Activated naive CD4-positive, alpha-beta T cell treated with anti-CD3 and anti-CD28 coated beads for 36 hours (primary cell): ENCODE results near the gene ADAM11. TPM values are rescaled to one million over a fixed set of nuclear protein-coding genes. Genes with fewer than 3 reads are reported as not detected.

Source experiments
- CTCF ChIA-PET: fragments of 350-600 bp; sonication (Branson Sonifier 250); formaldehyde crosslinking; loops from one replicate; lab custom pipeline; 2021; ENCODE audit warnings: antibody characterized with exemption; lab: Charles Lee
- DNase-seq: peaks from one replicate; pipeline ENCODE4 v3.0.0-alpha.2; 2020
- H3K27ac Mint-ChIP-seq: one replicate; pipeline ENCODE4 v1.8.0; 2021; ENCODE audit warnings: mild to moderate bottlenecking, mixed read lengths
- H3K27me3 Mint-ChIP-seq: one replicate; pipeline ENCODE4 v1.8.0; 2021; ENCODE audit warnings: low read depth, mixed read lengths
- H3K36me3 Mint-ChIP-seq: one replicate; pipeline ENCODE4 v1.8.0; 2021; ENCODE audit warnings: low read depth, mixed read lengths
- H3K4me1 Mint-ChIP-seq: one replicate; pipeline ENCODE4 v1.8.0; 2021; ENCODE audit warnings: low read depth, mixed read lengths
- H3K4me3 Mint-ChIP-seq: one replicate; pipeline ENCODE4 v1.8.0; 2021; ENCODE audit warnings: mild to moderate bottlenecking, moderate library complexity, mixed read lengths
- H3K9me3 Mint-ChIP-seq: one replicate; pipeline ENCODE4 v1.8.0; 2021; ENCODE audit warnings: mixed read lengths
- intact Hi-C: fragments of 100-400 bp; cut with micrococcal nuclease; formaldehyde crosslinking; loops from one replicate; pipeline ENCODE4 v1.15.1; 2023
- total RNA-seq, 2 experiments: library from RNA; stranded (reverse); gene quantifications; one replicate each; pipeline ENCODE4 v1.2.3, GENCODE V29; 2021

The ADAM11 gene
- total RNA-seq, 2 experiments from 2014 or later, result 0.17 to 0.57 TPM

GRCh38 chr17:44793885-44794842 is 35.4 kb downstream of the ADAM11 start:
- Mint-ChIP-seq H3K4me1 (peaks cover 4% of the 10 kb centered on the region), H3K36me3 (no peaks in the 10 kb centered on the region), H3K27me3 (peaks cover 3% of the 10 kb centered on the region), H3K27ac (no peak overlapping the region), H3K9me3 (no peaks in the 10 kb centered on the region), H3K4me3 (no peak overlapping the region)
- intact Hi-C loops, result no loop called here
- CTCF ChIA-PET, result interaction anchor here (1.0 to 1.2 kb wide), 3 partner anchors 15 to 19 kb away, joined by 3 to 4 read pairs (median 3); no protein-coding TSS in a partner anchor
- DNase-seq, result no peak

- intact Hi-C loops, result no loop called here
- CTCF ChIA-PET, result interaction anchor here (1.0 to 1.2 kb wide), 3 partner anchors 15 to 19 kb away, joined by 3 to 4 read pairs (median 3); no protein-coding TSS in a partner anchor
- H3K4me3 Mint-ChIP-seq, result no peak overlapping the region
- H3K27ac Mint-ChIP-seq, result no peak overlapping the region
- H3K36me3 Mint-ChIP-seq, result no peaks in the 10 kb centered on the region
- H3K4me1 Mint-ChIP-seq, result peaks cover 4% of the 10 kb centered on the region
- DNase-seq, result no peak
- H3K27me3 Mint-ChIP-seq, result peaks cover 3% of the 10 kb centered on the region
- no peaks in the 10 kb centered on the region for H3K9me3 Mint-ChIP-seq
These were observed 36.1 kb downstream of the ADAM11 start for GRCh38 chr17:44794851-44795413.

- peaks cover 3% of the 10 kb centered on the region for H3K27me3 Mint-ChIP-seq
- H3K9me3 Mint-ChIP-seq, result no peaks in the 10 kb centered on the region
- no peak overlapping the region for H3K27ac Mint-ChIP-seq
- CTCF ChIA-PET, result interaction anchor here (1.2 kb wide), 2 partner anchors 16 to 20 kb away, joined by 3 to 4 read pairs; no protein-coding TSS in a partner anchor
- no peak for DNase-seq
- H3K4me3 Mint-ChIP-seq, result no peak overlapping the region
- H3K36me3 Mint-ChIP-seq, result no peaks in the 10 kb centered on the region
- intact Hi-C loops, result no loop called here
- peaks cover 4% of the 10 kb centered on the region for H3K4me1 Mint-ChIP-seq
These were observed 36.6 kb downstream of the ADAM11 start for GRCh38 chr17:44795421-44795820.

GRCh38 chr17:44795928-44796327 is 37.1 kb downstream of the ADAM11 start:
- no peak for DNase-seq
- Mint-ChIP-seq H3K9me3 (no peaks in the 10 kb centered on the region), H3K36me3 (no peaks in the 10 kb centered on the region), H3K27ac (no peak overlapping the region), H3K27me3 (peaks cover 3% of the 10 kb centered on the region), H3K4me3 (no peak overlapping the region), H3K4me1 (peaks cover 4% of the 10 kb centered on the region)
- CTCF ChIA-PET, result no interaction called here
- intact Hi-C loops, result no loop called here

- no peak overlapping the region for H3K27ac Mint-ChIP-seq
- CTCF ChIA-PET, result no interaction called here
- no peaks in the 10 kb centered on the region for H3K36me3 Mint-ChIP-seq
- no peak overlapping the region for H3K4me3 Mint-ChIP-seq
- H3K27me3 Mint-ChIP-seq, result peaks cover 3% of the 10 kb centered on the region
- intact Hi-C loops, result no loop called here
- no peak for DNase-seq
- no peaks in the 10 kb centered on the region for H3K9me3 Mint-ChIP-seq
- peaks cover 4% of the 10 kb centered on the region for H3K4me1 Mint-ChIP-seq
These were observed 37.9 kb downstream of the ADAM11 start for GRCh38 chr17:44796731-44797130.

- CTCF ChIA-PET, result no interaction called here
- intact Hi-C loops, result no loop called here
These were observed 39.0 kb downstream of the ADAM11 start for GRCh38 chr17:44797802-44798201.

GRCh38 chr17:44798356-44798755 is 39.6 kb downstream of the ADAM11 start:
- Mint-ChIP-seq H3K9me3 (no peaks in the 10 kb centered on the region), H3K4me1 (peaks cover 4% of the 10 kb centered on the region), H3K27me3 (peaks cover 3% of the 10 kb centered on the region), H3K4me3 (no peak overlapping the region), H3K27ac (no peak overlapping the region), H3K36me3 (no peaks in the 10 kb centered on the region)
- DNase-seq, result no peak
- intact Hi-C loops, result no loop called here
- CTCF ChIA-PET, result no interaction called here

More at GRCh38 chr17:44797802-44798201, 39.0 kb downstream of the ADAM11 start:
- Mint-ChIP-seq H3K27ac (no peak overlapping the region), H3K36me3 (no peaks in the 10 kb centered on the region), H3K27me3 (peaks cover 3% of the 10 kb centered on the region), H3K4me1 (peaks cover 4% of the 10 kb centered on the region), H3K4me3 (no peak overlapping the region), H3K9me3 (no peaks in the 10 kb centered on the region)
- DNase-seq, result no peak

- no peak overlapping the region for H3K27ac Mint-ChIP-seq
- no peak overlapping the region for H3K4me3 Mint-ChIP-seq
- CTCF ChIA-PET, result interaction anchor here (1.4 kb wide), 1 partner anchor 23 kb away, joined by 4 read pairs; no protein-coding TSS in a partner anchor
- no peaks in the 10 kb centered on the region for H3K36me3 Mint-ChIP-seq
- H3K9me3 Mint-ChIP-seq, result no peaks in the 10 kb centered on the region
- intact Hi-C loops, result no loop called here
- DNase-seq, result no peak
- H3K27me3 Mint-ChIP-seq, result peaks cover 3% of the 10 kb centered on the region
- no peaks in the 10 kb centered on the region for H3K4me1 Mint-ChIP-seq
These were observed 43.1 kb downstream of the ADAM11 start for GRCh38 chr17:44801880-44802279.

- no peaks in the 10 kb centered on the region for H3K27me3 Mint-ChIP-seq
- H3K36me3 Mint-ChIP-seq, result no peaks in the 10 kb centered on the region
- H3K4me3 Mint-ChIP-seq, result no peak overlapping the region
- CTCF ChIA-PET, result no interaction called here
- no peaks in the 10 kb centered on the region for H3K9me3 Mint-ChIP-seq
- intact Hi-C loops, result no loop called here
- H3K27ac Mint-ChIP-seq, result no peak overlapping the region
- no peak for DNase-seq
- H3K4me1 Mint-ChIP-seq, result no peaks in the 10 kb centered on the region
These were observed 45.7 kb downstream of the ADAM11 start for GRCh38 chr17:44804302-44805089.

GRCh38 chr17:44807093-44807816 is 48.5 kb downstream of the ADAM11 start:
- Mint-ChIP-seq H3K27ac (no peak overlapping the region), H3K36me3 (no peaks in the 10 kb centered on the region), H3K4me3 (no peak overlapping the region), H3K9me3 (no peaks in the 10 kb centered on the region), H3K27me3 (no peaks in the 10 kb centered on the region), H3K4me1 (no peaks in the 10 kb centered on the region)
- intact Hi-C loops, result no loop called here
- CTCF ChIA-PET, result no interaction called here
- DNase-seq, result no peak

GRCh38 chr17:44807817-44808155 is 49.0 kb downstream of the ADAM11 start:
- Mint-ChIP-seq H3K4me3 (no peak overlapping the region), H3K36me3 (no peaks in the 10 kb centered on the region), H3K27me3 (no peaks in the 10 kb centered on the region), H3K9me3 (no peaks in the 10 kb centered on the region), H3K27ac (no peak overlapping the region), H3K4me1 (no peaks in the 10 kb centered on the region)
- no peak for DNase-seq
- CTCF ChIA-PET, result no interaction called here
- intact Hi-C loops, result no loop called here

- no peaks in the 10 kb centered on the region for H3K36me3 Mint-ChIP-seq
- H3K9me3 Mint-ChIP-seq, result no peaks in the 10 kb centered on the region
- no peaks in the 10 kb centered on the region for H3K27me3 Mint-ChIP-seq
- intact Hi-C loops, result no loop called here
- no peak overlapping the region for H3K27ac Mint-ChIP-seq
- no peak overlapping the region for H3K4me3 Mint-ChIP-seq
- DNase-seq, result no peak
- CTCF ChIA-PET, result no interaction called here
- no peaks in the 10 kb centered on the region for H3K4me1 Mint-ChIP-seq
These were observed 49.4 kb downstream of the ADAM11 start for GRCh38 chr17:44808156-44808555.
